H1 (cell line): ENCODE data around the gene PLA2G4A. TPM values are rescaled to one million over a fixed set of nuclear protein-coding genes. Genes with fewer than 3 reads are reported as not detected.

Source experiments
- CTCF ChIA-PET: fragments of 300-600 bp; sonication (Branson Sonifier 250); formaldehyde crosslinking; loops from one replicate; lab custom pipeline; 2021; ENCODE audit not compliant: partially characterized antibody; lab: Charles Lee
- POLR2A ChIA-PET: fragments of 300-600 bp; sonication (Branson Sonifier 250); formaldehyde crosslinking; loops from one replicate; lab custom pipeline; 2021; ENCODE audit warnings: inconsistent platforms; ENCODE audit not compliant: partially characterized antibody; lab: Charles Lee
- DNase-seq, 2 experiments: peaks; one replicate each; pipeline versions ENCODE4 v3.0.0 to v3.0.0-alpha.2; 2010 to 2022; ENCODE audit warnings: low spot score in 2 of 2, low read depth in 1 of 2, mixed read lengths in 1 of 2
- FAIRE-seq: peaks from 2 replicates; lab custom pipeline; 2011; peaks lifted over from hg19 to GRCh38; lab: Jason Lieb, UNC
- H2AFZ ChIP-seq: 2 replicates; pipeline ENCODE4 v1.8.1; 2012; ENCODE audit warnings: low read length, inconsistent platforms
- H2AK5ac ChIP-seq: 2 replicates; pipeline ENCODE4 v1.6.1; 2013; ENCODE audit warnings: low read depth, low read length
- H2BK120ac ChIP-seq: replicated peaks from 2 replicates; pipeline ENCODE3; 2013; ENCODE audit warnings: low read depth, low read length, inconsistent platforms
- H2BK12ac ChIP-seq: 2 replicates; pipeline ENCODE4 v1.6.1; 2013; ENCODE audit warnings: low read depth, low read length
- H2BK15ac ChIP-seq: 2 replicates; pipeline ENCODE4 v1.6.1; 2013; ENCODE audit warnings: low read length
- H2BK20ac ChIP-seq: 2 replicates; pipeline ENCODE4 v1.6.1; 2013; ENCODE audit warnings: low read length
- H2BK5ac ChIP-seq: 2 replicates; pipeline ENCODE4 v1.6.1; 2013; ENCODE audit warnings: low read depth, low read length
- H3K14ac ChIP-seq: 2 replicates; pipeline ENCODE4 v1.6.1; 2013; ENCODE audit warnings: inconsistent platforms; ENCODE audit not compliant: insufficient read length
- H3K18ac ChIP-seq: 2 replicates; pipeline ENCODE4 v1.6.1; 2013; ENCODE audit warnings: low read length; ENCODE audit errors: extremely low read depth
- H3K23ac ChIP-seq: 2 replicates; pipeline ENCODE4 v1.6.1; 2013; ENCODE audit warnings: inconsistent platforms; ENCODE audit not compliant: insufficient read length
- H3K23me2 ChIP-seq: 2 replicates; pipeline ENCODE4 v1.6.1; 2013; ENCODE audit warnings: low read depth, low read length
- H3K27ac ChIP-seq: 2 replicates; pipeline ENCODE4 v1.6.1; 2011; ENCODE audit warnings: low read depth, low read length, inconsistent platforms
- H3K27me3 ChIP-seq, 4 experiments: replicated peaks in 1 of 4; 1 replicate in 1 of 4; 2 replicates in 3 of 4; pipeline versions ENCODE4 v1.6.1 to v1.8.1; 2011 to 2013; ENCODE audit warnings: low read length in 3 of 4, mild to moderate bottlenecking in 3 of 4, inconsistent platforms in 2 of 4, mixed read lengths in 2 of 4, moderate library complexity in 1 of 4; ENCODE audit not compliant: control insufficient read depth in 3 of 4, insufficient read depth in 3 of 4; ENCODE audit errors: extremely low read depth in 1 of 4
- H3K36me3 ChIP-seq, 4 experiments: 2 replicates each; pipeline versions ENCODE4 v1.6.1 to v1.8.1; 2011 to 2013; ENCODE audit warnings: mild to moderate bottlenecking in 4 of 4, low read length in 3 of 4, moderate library complexity in 2 of 4, control low read depth in 1 of 4, inconsistent platforms in 1 of 4; ENCODE audit not compliant: insufficient read depth in 4 of 4, control insufficient read depth in 2 of 4
- H3K4ac ChIP-seq: replicated peaks from 2 replicates; pipeline ENCODE3; 2013; ENCODE audit warnings: low read length, low read depth, mixed read lengths, inconsistent platforms; ENCODE audit not compliant: insufficient read length
- H3K4me1 ChIP-seq, 4 experiments: replicated peaks in 1 of 4; 1 replicate in 1 of 4; 2 replicates in 3 of 4; pipeline versions ENCODE4 v1.6.1 to v1.8.1; 2011 to 2013; ENCODE audit warnings: low read length in 3 of 4, inconsistent platforms in 2 of 4, mixed read lengths in 1 of 4; ENCODE audit not compliant: insufficient read depth in 4 of 4, control insufficient read depth in 3 of 4
- H3K4me2 ChIP-seq, 2 experiments: 2 replicates each; pipeline versions ENCODE4 v1.6.1 to v1.8.1; 2011 to 2013; ENCODE audit warnings: low read depth in 2 of 2, low read length in 2 of 2, control low read depth in 1 of 2, inconsistent platforms in 1 of 2, mild to moderate bottlenecking in 1 of 2; ENCODE audit not compliant: insufficient read depth in 1 of 2
- H3K4me3 ChIP-seq, 4 experiments: fragments of 200-600, 300-600 bp in 1 of 4; sonication (generic), shearing (Covaris generic), sonication (Bioruptor Twin) in 1 of 4; 2 replicates each; pipeline versions ENCODE4 v1.5.1 to v1.8.1; 2011 to 2016; ENCODE audit warnings: low read length in 4 of 4, low read depth in 3 of 4, control low read depth in 2 of 4, inconsistent platforms in 2 of 4, mild to moderate bottlenecking in 2 of 4, mixed read lengths in 1 of 4, moderate library complexity in 1 of 4; ENCODE audit not compliant: insufficient read depth in 2 of 4; ENCODE audit errors: extremely low read depth in 1 of 4
- H3K56ac ChIP-seq: replicated peaks from 2 replicates; pipeline ENCODE3; 2013; ENCODE audit warnings: low read depth, mild to moderate bottlenecking, mixed read lengths, low read length, inconsistent platforms; ENCODE audit not compliant: insufficient read length
- H3K79me1 ChIP-seq: 2 replicates; pipeline ENCODE4 v1.6.1; 2013; ENCODE audit warnings: low read depth, low read length, control low read depth
- H3K79me2 ChIP-seq, 2 experiments: 2 replicates each; pipeline versions ENCODE4 v1.6.1 to v1.8.1; 2012 to 2013; ENCODE audit warnings: low read length in 2 of 2, mild to moderate bottlenecking in 2 of 2, inconsistent platforms in 1 of 2; ENCODE audit not compliant: insufficient read depth in 2 of 2, control insufficient read depth in 1 of 2
- H3K9ac ChIP-seq, 4 experiments: replicated peaks in 1 of 4; 1 replicate in 1 of 4; 2 replicates in 3 of 4; pipeline versions ENCODE4 v1.6.1 to v1.8.1; 2011 to 2013; ENCODE audit warnings: low read depth in 3 of 4, low read length in 3 of 4, control low read depth in 2 of 4, mild to moderate bottlenecking in 2 of 4, moderate library complexity in 2 of 4, inconsistent platforms in 1 of 4; ENCODE audit errors: extremely low read depth in 1 of 4
- H3K9me3 ChIP-seq, 2 experiments: 2 replicates each; pipeline versions ENCODE4 v1.6.1 to v1.8.1; 2012 to 2013; ENCODE audit warnings: mild to moderate bottlenecking in 2 of 2, moderate library complexity in 2 of 2, control low read depth in 1 of 2, inconsistent platforms in 1 of 2, low read depth in 1 of 2, low read length in 1 of 2, mixed read lengths in 1 of 2; ENCODE audit not compliant: insufficient read depth in 2 of 2
- H4K20me1 ChIP-seq, 2 experiments: replicated peaks in 1 of 2; 2 replicates each; pipeline versions ENCODE3 to v1.8.1; 2011 to 2013; ENCODE audit warnings: inconsistent platforms in 2 of 2, low read length in 2 of 2, mild to moderate bottlenecking in 1 of 2; ENCODE audit not compliant: insufficient read depth in 2 of 2, control insufficient read depth in 1 of 2
- H4K5ac ChIP-seq: 2 replicates; pipeline ENCODE4 v1.6.1; 2013; ENCODE audit warnings: low read length, low read depth, mixed read lengths, inconsistent platforms; ENCODE audit not compliant: insufficient read length
- H4K8ac ChIP-seq: 2 replicates; pipeline ENCODE4 v1.8.0; 2013; ENCODE audit warnings: mild to moderate bottlenecking, moderate library complexity, low read length, inconsistent platforms; ENCODE audit not compliant: insufficient read depth; ENCODE audit errors: extremely low read depth
- H4K91ac ChIP-seq: replicated peaks from 2 replicates; pipeline ENCODE3; 2013; ENCODE audit warnings: low read length, mixed read lengths, inconsistent platforms; ENCODE audit not compliant: insufficient read length
- CHD7 ChIP-seq: fragments of 300-600 bp; sonication (generic); IDR thresholded peaks from 2 replicates; pipeline ENCODE4 v1.7.1; 2012; ENCODE audit warnings: low read length, moderate library complexity, mild to moderate bottlenecking, inconsistent platforms; ENCODE audit not compliant: insufficient replicate concordance
- polyA plus RNA-seq, 7 experiments: library from polyadenylated mRNA; depleted of rRNA in 3 of 7; stranded (reverse) in 5 of 7; unstranded in 2 of 7; fragments of >200 nt in 5 of 7; fragments of 200-250 nt in 2 of 7; gene quantifications; 1 replicate in 5 of 7; 2 replicates in 1 of 7; 4 replicates in 1 of 7; pipeline versions ENCODE4 v1.2.1 to v1.2.3, GENCODE V29; 2011 to 2013; ENCODE audit warnings: missing spikeins in 2 of 7, mixed read lengths in 2 of 7
- total RNA-seq: library from RNA; stranded (reverse); fragmentation: NEBNext Ultra II Directional; extraction: Animal tissue kit (Norgen Biotek cat#: 25700); gene quantifications from 2 replicates; pipeline ENCODE4 v1.2.1, GENCODE V29; 2021

PLA2G4A gene
- total and polyA plus RNA-seq, 2 of the 8 experiments (the other 6 are each of a cell fraction or from before 2014, with no cell fraction given): 0.63 to 1.4 TPM

GRCh38 chr1:186849826-186850225 lies 21.1 kb downstream of the PLA2G4A start:
- ChIA-PET CTCF (interaction anchor here (1.3 kb wide), 1 partner anchor 14 kb away, joined by 3 read pairs; no protein-coding TSS in a partner anchor), POLR2A (no interaction called here)
- no peaks in the 10 kb centered on the region for H3K9me3 ChIP-seq
- no peak overlapping the region for H3K23ac ChIP-seq
- no peak overlapping the region for H3K9ac ChIP-seq
- H3K18ac ChIP-seq: no peak overlapping the region
- no peak overlapping the region for H4K5ac ChIP-seq
- H2BK5ac ChIP-seq: no peak overlapping the region
- H2BK12ac ChIP-seq: no peak overlapping the region
- H2BK20ac ChIP-seq: no peak overlapping the region
- H4K20me1 ChIP-seq: no peaks in the 10 kb centered on the region
- H3K14ac ChIP-seq: no peak overlapping the region
- no peaks in the 10 kb centered on the region for H3K36me3 ChIP-seq
- no peak for FAIRE-seq
- H3K4me1 ChIP-seq: no peaks in the 10 kb centered on the region
- H3K56ac ChIP-seq: no peak overlapping the region
- no peak overlapping the region for H2AK5ac ChIP-seq
- H3K23me2 ChIP-seq: no peaks in the 10 kb centered on the region; the same call in 1 of the 2 replicates
- no peak overlapping the region for H3K27ac ChIP-seq
- H3K4ac ChIP-seq: no peak overlapping the region
- H3K27me3 ChIP-seq: no peaks in the 10 kb centered on the region
- no peaks in the 10 kb centered on the region for H3K79me1 ChIP-seq
- H4K91ac ChIP-seq: no peak overlapping the region
- no peak overlapping the region for H3K4me2 ChIP-seq
- no peak overlapping the region for H2BK15ac ChIP-seq
- no peak for DNase-seq
- H2BK120ac ChIP-seq: no peak overlapping the region
- H3K4me3 ChIP-seq: no peak overlapping the region
- no peak overlapping the region for H4K8ac ChIP-seq
- H2AFZ ChIP-seq: no peak overlapping the region
- no peaks in the 10 kb centered on the region for H3K79me2 ChIP-seq
- TF ChIP-seq CHD7: no peak
